Breast epithelium (tissue), 3 donors: ENCODE data around the gene CDK18.

Source experiments
- CTCF ChIP-seq, 3 donors: fragments of 450-650 bp; IDR thresholded peaks; one replicate each; pipeline ENCODE4 v1.5.1; 2016 to 2017; ENCODE audit warnings: antibody characterized with exemption in 3 of 3, mild to moderate bottlenecking in 3 of 3, moderate library complexity in 3 of 3
- POLR2AphosphoS5 ChIP-seq, 3 donors: sonication (generic); formaldehyde crosslinking; IDR thresholded peaks; one replicate each; pipeline ENCODE4 v1.6.1; 2017; ENCODE audit warnings: antibody characterized with exemption in 3 of 3

GRCh38 chr1:205477759-205478247 lies 26.7 kb upstream of the CDK18 start:
- TF ChIP-seq POLR2AphosphoS5 (IDR thresholded peaks at IDR 0.05), result peak; percentile 17 to 89 (median 51)
- no peak for TF ChIP-seq CTCF (IDR thresholded peaks at IDR 0.05)
